ENCODE data around the gene EML1. TPM values are rescaled to one million over a fixed set of nuclear protein-coding genes. Genes with fewer than 3 reads are reported as not detected.

Gene EML1
- total RNA-seq, 1 experiment from 2014 or later, result 12.0 TPM

DNA sequence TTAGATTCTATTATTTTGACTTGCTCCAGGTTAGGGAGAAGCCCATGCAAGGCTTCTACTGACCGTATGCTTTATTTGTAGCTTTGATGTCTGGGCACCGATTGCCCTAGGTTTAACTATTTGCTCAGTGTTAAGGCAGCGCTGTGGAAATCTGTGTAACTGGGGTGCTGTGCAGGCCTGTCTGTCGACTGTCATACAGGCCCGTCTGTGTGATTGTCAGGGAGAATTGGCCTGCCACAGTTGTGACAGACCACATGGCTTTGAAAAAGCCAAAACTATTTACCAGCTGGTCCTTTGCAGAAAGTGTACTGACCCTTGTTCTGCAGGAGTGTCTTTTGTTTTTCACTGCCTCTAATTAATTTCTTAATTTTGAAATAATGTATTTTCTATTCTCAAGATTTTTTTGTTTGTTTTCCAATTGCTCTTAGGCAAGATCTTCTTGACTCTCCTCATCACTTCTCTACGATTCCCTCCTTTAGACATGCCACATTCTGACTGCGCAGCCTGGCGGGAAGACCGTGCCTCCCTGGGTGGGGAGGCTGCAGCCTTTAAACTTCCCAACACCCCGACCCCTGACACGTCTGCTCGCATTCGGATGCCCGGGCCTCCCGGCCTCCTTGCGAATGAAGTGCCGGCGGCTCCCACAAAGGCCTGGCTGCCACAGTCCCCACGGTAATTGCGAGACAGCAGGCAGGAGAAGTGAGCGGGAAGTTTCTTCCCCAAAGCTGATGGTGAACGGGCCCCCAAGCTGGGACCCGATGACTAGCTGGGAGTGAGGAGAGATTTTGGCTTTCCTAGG, 173.0 kb downstream of the EML1 start:
- H3K79me2 ChIP-seq (ENCODE audit: low read length), result no peaks in the 10 kb centered on the region
- no peak overlapping the region for H3K4me3 ChIP-seq (ENCODE audit: low read length)
- no peak overlapping the region for H3K4me2 ChIP-seq (ENCODE audit: low read length)
- H3F3A ChIP-seq (ENCODE audit: low read length, unreplicated experiment), result no peaks in the 10 kb centered on the region
- H3K27ac ChIP-seq (ENCODE audit: low read length), result no peak overlapping the region
- CTCF ChIA-PET, result interaction anchor here (0.7 kb wide), 1 partner anchor 139 kb away, joined by 3 read pairs; no protein-coding TSS in a partner anchor
- no peaks in the 10 kb centered on the region for H3K36me3 ChIP-seq (ENCODE audit: low read depth, low read length)
- TF ChIP-seq EZH2 (IDR thresholded peaks at IDR 0.05; ENCODE audit: low read length, unreplicated experiment), result no peak
- TF ChIP-seq, protein P1, sequence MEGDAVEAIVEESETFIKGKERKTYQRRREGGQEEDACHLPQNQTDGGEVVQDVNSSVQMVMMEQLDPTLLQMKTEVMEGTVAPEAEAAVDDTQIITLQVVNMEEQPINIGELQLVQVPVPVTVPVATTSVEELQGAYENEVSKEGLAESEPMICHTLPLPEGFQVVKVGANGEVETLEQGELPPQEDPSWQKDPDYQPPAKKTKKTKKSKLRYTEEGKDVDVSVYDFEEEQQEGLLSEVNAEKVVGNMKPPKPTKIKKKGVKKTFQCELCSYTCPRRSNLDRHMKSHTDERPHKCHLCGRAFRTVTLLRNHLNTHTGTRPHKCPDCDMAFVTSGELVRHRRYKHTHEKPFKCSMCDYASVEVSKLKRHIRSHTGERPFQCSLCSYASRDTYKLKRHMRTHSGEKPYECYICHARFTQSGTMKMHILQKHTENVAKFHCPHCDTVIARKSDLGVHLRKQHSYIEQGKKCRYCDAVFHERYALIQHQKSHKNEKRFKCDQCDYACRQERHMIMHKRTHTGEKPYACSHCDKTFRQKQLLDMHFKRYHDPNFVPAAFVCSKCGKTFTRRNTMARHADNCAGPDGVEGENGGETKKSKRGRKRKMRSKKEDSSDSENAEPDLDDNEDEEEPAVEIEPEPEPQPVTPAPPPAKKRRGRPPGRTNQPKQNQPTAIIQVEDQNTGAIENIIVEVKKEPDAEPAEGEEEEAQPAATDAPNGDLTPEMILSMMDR (conservative IDR thresholded peaks at IDR 0.05; ENCODE audit: low read depth, low read length), result no peak
- TF ChIP-seq EZH2phosphoT487 (IDR thresholded peaks at IDR 0.05; ENCODE audit: borderline replicate concordance, low read length), result no peak
- peaks cover 3% of the 10 kb centered on the region; the same call in 1 of the 2 replicates for H3K4me1 ChIP-seq (ENCODE audit: insufficient read depth, low read length)
- POLR2A ChIA-PET (ENCODE audit: unreplicated experiment), result no interaction called here
- no peak for ATAC-seq
- DNase-seq, result no peak
- H3K9me2 ChIP-seq (replicated peaks; ENCODE audit: low read length), result no peaks in the 10 kb centered on the region
- no peaks in the 10 kb centered on the region for H3K27me3 ChIP-seq (ENCODE audit: low read length)
- no peaks in the 10 kb centered on the region for H4K20me1 ChIP-seq (ENCODE audit: low read length)
- H2AFZ ChIP-seq (ENCODE audit: low read length), result no peak overlapping the region
- no peaks in the 10 kb centered on the region for H3K9me3 ChIP-seq (ENCODE audit: low read length)
- H3K9ac ChIP-seq (ENCODE audit: low read length), result no peak overlapping the region
- no TSS peak for BruUV-seq (replicated peaks)
- intact Hi-C loops (cut with micrococcal nuclease), result no loop called here

DNA sequence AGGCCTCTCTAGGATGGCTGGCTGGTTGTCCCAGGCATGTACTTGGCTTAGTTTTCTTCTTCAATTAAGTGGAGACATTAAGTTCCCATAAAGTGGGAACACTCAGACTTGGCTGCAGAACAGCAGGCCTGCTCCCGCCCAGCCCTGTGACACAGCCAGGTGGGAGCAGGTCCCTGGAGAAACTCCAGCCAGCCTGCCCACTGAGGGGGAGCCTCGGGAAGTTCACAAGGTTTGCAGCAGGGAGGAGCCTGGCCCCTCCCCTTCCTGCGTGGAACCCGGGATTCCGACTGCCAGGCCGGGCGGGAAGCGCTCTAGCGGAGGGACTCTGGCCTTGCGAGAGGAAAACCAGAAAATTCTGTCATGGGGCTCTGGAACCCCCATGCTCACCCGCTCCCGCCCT, 173.7 kb downstream of the EML1 start:
- H4K20me1 ChIP-seq (ENCODE audit: low read length), result no peaks in the 10 kb centered on the region
- intact Hi-C loops (cut with micrococcal nuclease), result no loop called here
- no peak overlapping the region for H3K9ac ChIP-seq (ENCODE audit: low read length)
- H3K27ac ChIP-seq (ENCODE audit: low read length), result no peak overlapping the region
- H3K36me3 ChIP-seq (ENCODE audit: low read depth, low read length), result no peaks in the 10 kb centered on the region
- TF ChIP-seq EZH2phosphoT487 (IDR thresholded peaks at IDR 0.05; ENCODE audit: borderline replicate concordance, low read length), result no peak
- TF ChIP-seq, protein P1 (conservative IDR thresholded peaks at IDR 0.05; ENCODE audit: low read depth, low read length), result no peak
- no peak for TF ChIP-seq EZH2 (IDR thresholded peaks at IDR 0.05; ENCODE audit: low read length, unreplicated experiment)
- H3K4me1 ChIP-seq (ENCODE audit: insufficient read depth, low read length), result peaks cover 3% of the 10 kb centered on the region; the same call in 1 of the 2 replicates
- H3K9me3 ChIP-seq (ENCODE audit: low read length), result no peaks in the 10 kb centered on the region
- H3K4me2 ChIP-seq (ENCODE audit: low read length), result no peak overlapping the region
- no peaks in the 10 kb centered on the region for H3K9me2 ChIP-seq (replicated peaks; ENCODE audit: low read length)
- no TSS peak for BruUV-seq (replicated peaks)
- no peaks in the 10 kb centered on the region for H3F3A ChIP-seq (ENCODE audit: low read length, unreplicated experiment)
- no peak overlapping the region for H2AFZ ChIP-seq (ENCODE audit: low read length)
- DNase-seq (no peak), ATAC-seq (no peak)
- no peak overlapping the region for H3K4me3 ChIP-seq (ENCODE audit: low read length)
- H3K27me3 ChIP-seq (ENCODE audit: low read length), result no peaks in the 10 kb centered on the region
- no peaks in the 10 kb centered on the region for H3K79me2 ChIP-seq (ENCODE audit: low read length)
- ChIA-PET CTCF (no interaction called here), POLR2A (ENCODE audit: unreplicated experiment) (no interaction called here)

Data from PC-3 (cell line).